Jurkat, Clone E6-1 (cell line): Measurements from ENCODE around the gene UBE2L3.
"Not testable (repeated sequence)": the region's sequence is repeated elsewhere in the genome, so short reads cannot be mapped to it uniquely, and the experiment has no call there.

Source experiments
- DNase-seq: peaks from one replicate; pipeline ENCODE4 v3.0.0-alpha.2; 2011; ENCODE audit warnings: low read depth, low spot score
- H3K4me3 ChIP-seq: 2 replicates; pipeline ENCODE4 v1.5.1; 2011; ENCODE audit warnings: mild to moderate bottlenecking, low read length, control low read depth, moderate library complexity

Gene UBE2L3

GRCh38 chr22:21569459-21570170 lies 2.1 kb downstream of the UBE2L3 start:
- DNase-seq = peak; percentile 41
- peak overlapping the region; percentile 96 for H3K4me3 ChIP-seq

GRCh38 chr22:21570398-21570797 lies 2.9 kb downstream of the UBE2L3 start:
- no peak for DNase-seq
- no peak overlapping the region for H3K4me3 ChIP-seq

- no peak overlapping the region for H3K4me3 ChIP-seq
- no peak for DNase-seq
These were observed 4.2 kb downstream of the UBE2L3 start for GRCh38 chr22:21571679-21572078.

GRCh38 chr22:21573293-21573734 lies 5.8 kb downstream of the UBE2L3 start:
- no peak for DNase-seq
- no peak overlapping the region for H3K4me3 ChIP-seq

GRCh38 chr22:21573750-21574494 lies 6.4 kb downstream of the UBE2L3 start:
- H3K4me3 ChIP-seq = no peak overlapping the region
- no peak for DNase-seq

- no peak for DNase-seq
These were observed 11.9 kb downstream of the UBE2L3 start for GRCh38 chr22:21579474-21579851.

GRCh38 chr22:21580623-21581007 lies 13.1 kb downstream of the UBE2L3 start:
- H3K4me3 ChIP-seq, DNase-seq: not testable (repeated sequence)

More at GRCh38 chr22:21579474-21579851, 11.9 kb downstream of the UBE2L3 start:
- H3K4me3 ChIP-seq = no peak overlapping the region

- not testable (repeated sequence) for H3K4me3 ChIP-seq, DNase-seq
These were observed 13.6 kb downstream of the UBE2L3 start for GRCh38 chr22:21581009-21581713.

- no peak for DNase-seq
These were observed 15.6 kb downstream of the UBE2L3 start for GRCh38 chr22:21582801-21583740.

GRCh38 chr22:21585389-21585788 lies 17.9 kb downstream of the UBE2L3 start:
- no peak for DNase-seq
- no peak overlapping the region for H3K4me3 ChIP-seq

More at GRCh38 chr22:21582801-21583740, 15.6 kb downstream of the UBE2L3 start:
- no peak overlapping the region for H3K4me3 ChIP-seq

- no peak overlapping the region for H3K4me3 ChIP-seq
These were observed 20.5 kb downstream of the UBE2L3 start for GRCh38 chr22:21587803-21588611.

GRCh38 chr22:21589396-21589795 lies 21.9 kb downstream of the UBE2L3 start:
- no peak overlapping the region for H3K4me3 ChIP-seq
- no peak for DNase-seq

More at GRCh38 chr22:21587803-21588611, 20.5 kb downstream of the UBE2L3 start:
- no peak for DNase-seq

- DNase-seq = no peak
- H3K4me3 ChIP-seq = no peak overlapping the region
These were observed 23.5 kb downstream of the UBE2L3 start for GRCh38 chr22:21590809-21591641.

- H3K4me3 ChIP-seq = no peak overlapping the region
- DNase-seq = no peak
These were observed 24.2 kb downstream of the UBE2L3 start for GRCh38 chr22:21591695-21592094.

- H3K4me3 ChIP-seq = no peak overlapping the region
- DNase-seq = no peak
These were observed 24.9 kb downstream of the UBE2L3 start for GRCh38 chr22:21592422-21592821.

- no peak for DNase-seq
- H3K4me3 ChIP-seq = no peak overlapping the region
These were observed 26.1 kb downstream of the UBE2L3 start for GRCh38 chr22:21593406-21594232.
